Colonic mucosa (tissue), 4 donors: ENCODE results near the gene CTAGE4. TPM values are rescaled to one million over a fixed set of nuclear protein-coding genes. Genes with fewer than 3 reads are reported as not detected.
"Not testable (repeated sequence)": the region's sequence is repeated elsewhere in the genome, so short reads cannot be mapped to it uniquely, and the experiment has no call there.

Source experiments
- DNase-seq: peaks from one replicate; pipeline ENCODE4 v3.0.0-alpha.2; 2020
- H3K27ac ChIP-seq: fragments of 200-600 bp; one replicate; pipeline ENCODE4 v1.8.0; 2021
- H3K27me3 ChIP-seq: fragments of 200-600 bp; one replicate; pipeline ENCODE4 v1.8.0; 2021
- H3K36me3 ChIP-seq: fragments of 200-600 bp; one replicate; pipeline ENCODE4 v1.8.0; 2021
- H3K4me1 ChIP-seq: fragments of 200-600 bp; one replicate; pipeline ENCODE4 v1.8.0; 2021; ENCODE audit warnings: mild to moderate bottlenecking
- H3K4me3 ChIP-seq: fragments of 200-600 bp; one replicate; pipeline ENCODE4 v1.8.0; 2021
- H3K9ac ChIP-seq, 2 donors: one replicate each; pipeline ENCODE4 v1.7.0; 2013; ENCODE audit warnings: control low read depth in 2 of 2, low read depth in 2 of 2, low read length in 2 of 2
- H3K9me3 ChIP-seq: fragments of 200-600 bp; one replicate; pipeline ENCODE4 v1.8.0; 2021
- CTCF ChIP-seq: fragments of 200-600 bp; IDR thresholded peaks from one replicate; pipeline ENCODE4 v1.8.0; 2022; ENCODE audit warnings: antibody characterized with exemption, mild to moderate bottlenecking
- intact Hi-C: fragments of 100-400 bp; cut with DNase I; formaldehyde crosslinking; loops from one replicate; pipeline ENCODE4 v1.14.1; 2022
- total RNA-seq, 2 donors: library from RNA; stranded (reverse); fragmentation: NEBNext Ultra II Directional in 1 of 2; extraction: Animal tissue kit (Norgen Biotek cat#: 25700) in 1 of 2; gene quantifications; one replicate each; pipeline ENCODE4 v1.2.1, GENCODE V29; 2021
- donor health status: healthy.
- donor health status: DM: no; HTN: no; CAD: no.
- donor health status: DM: no; HTN: no; CAD: no.

CTAGE4 gene
- 10 to 100 TPM in 1 of 2 donors, 1 to 10 TPM in 1; 9.9 to 12.1 TPM for total RNA-seq

- H3K27me3 ChIP-seq, DNase-seq, intact Hi-C loops, H3K4me1 ChIP-seq, H3K27ac ChIP-seq, H3K36me3 ChIP-seq, H3K4me3 ChIP-seq, H3K9ac ChIP-seq, H3K9me3 ChIP-seq: not testable (repeated sequence)
Measured at GRCh38 chr7:144183166-144183565, at the start of gene CTAGE4. TSS of gene CTAGE4 (plus strand) at chr7:144183466. CDS start at chr7:144183504, 38 bp downstream.

GRCh38 chr7:144134116-144134515 is 49.1 kb upstream of the CTAGE4 start:
- Histone ChIP-seq H3K9ac (no peak overlapping the region), H3K4me1 (no peaks in the 10 kb centered on the region), H3K27ac (no peak overlapping the region), H3K36me3 (no peaks in the 10 kb centered on the region), H3K27me3 (no peaks in the 10 kb centered on the region), H3K9me3 (no peaks in the 10 kb centered on the region), H3K4me3 (no peak overlapping the region)
- no peak for TF ChIP-seq CTCF
- intact Hi-C loops = no loop called here
- DNase-seq = no peak

- no peaks in the 10 kb centered on the region for H3K9me3 ChIP-seq
- H3K27ac ChIP-seq = no peak overlapping the region
- H3K36me3 ChIP-seq = no peaks in the 10 kb centered on the region
- no peak for DNase-seq
- no peak overlapping the region for H3K4me3 ChIP-seq
- H3K27me3 ChIP-seq = no peaks in the 10 kb centered on the region
- intact Hi-C loops = no loop called here
- H3K4me1 ChIP-seq = no peaks in the 10 kb centered on the region
- no peak for TF ChIP-seq CTCF
- H3K9ac ChIP-seq = no peak overlapping the region
Measured at GRCh38 chr7:144137501-144137900, 45.8 kb upstream of the CTAGE4 start.

- no peaks in the 10 kb centered on the region for H3K36me3 ChIP-seq
- H3K4me1 ChIP-seq = no peaks in the 10 kb centered on the region
- H3K27me3 ChIP-seq = no peaks in the 10 kb centered on the region
- TF ChIP-seq CTCF = no peak
- intact Hi-C loops = no loop called here
- H3K4me3 ChIP-seq = no peak overlapping the region
- H3K9me3 ChIP-seq = no peaks in the 10 kb centered on the region
- no peak for DNase-seq
- no peak overlapping the region for H3K9ac ChIP-seq
- H3K27ac ChIP-seq = no peak overlapping the region
Measured at GRCh38 chr7:144142187-144142586, 41.1 kb upstream of the CTAGE4 start.

- Histone ChIP-seq H3K9ac (no peak overlapping the region), H3K9me3 (no peaks in the 10 kb centered on the region), H3K27me3 (no peaks in the 10 kb centered on the region), H3K4me3 (no peak overlapping the region), H3K4me1 (no peaks in the 10 kb centered on the region), H3K36me3 (no peaks in the 10 kb centered on the region), H3K27ac (no peak overlapping the region)
- intact Hi-C loops = no loop called here
- DNase-seq = no peak
- no peak for TF ChIP-seq CTCF
Measured at GRCh38 chr7:144144426-144144825, 38.8 kb upstream of the CTAGE4 start.

GRCh38 chr7:144148224-144148827 is 34.9 kb upstream of the CTAGE4 start:
- Histone ChIP-seq H3K9me3 (no peaks in the 10 kb centered on the region), H3K36me3 (no peaks in the 10 kb centered on the region), H3K4me3 (no peak overlapping the region), H3K27ac (no peak overlapping the region), H3K27me3 (no peaks in the 10 kb centered on the region), H3K9ac (no peak overlapping the region), H3K4me1 (no peaks in the 10 kb centered on the region)
- intact Hi-C loops = no loop called here
- no peak for TF ChIP-seq CTCF
- DNase-seq = no peak
